Measurements from ENCODE around the gene MTFR1L. TPM values are rescaled to one million over a fixed set of nuclear protein-coding genes. Genes with fewer than 3 reads are reported as not detected.

The MTFR1L gene
- total RNA-seq, 6 experiments from 2014 or later: 30.8 to 48.9 (median 43.3) TPM

GRCh38 chr1:25799935-25800702 is 19.6 kb upstream of the MTFR1L start, which contains the start of gene SELENON:
SELENON (plus strand) TSS chr1:25800193; CDS start chr1:25800231, 38 bp downstream.
- peak; percentile 18 for TF ChIP-seq POLR2A (IDR thresholded peaks at IDR 0.05)
- TF ChIP-seq CTCF (IDR thresholded peaks at IDR 0.05): no peak
- intact Hi-C loops (cut with DNase I): loop anchor here (10.0 kb wide), 1 partner anchor 185 kb away; the partner anchor contains the start of gene MAN1C1 (in 2 of the 2)
- ATAC-seq (peak; percentile 63 to 72 (median 68)), DNase-seq (peak; percentile 73 to 83 (median 75))
- peak within 1 kb of the TSS in 2 of 3 donors; percentile 41 to 58 for H3K27ac ChIP-seq
- no peaks in the 10 kb centered on the region for H3K9me3 ChIP-seq
- 4% methylated on average over 27 of the region's 91 CpGs for WGBS (ENCODE audit: insufficient coverage, low coverage, low lambda C conversion rate, missing lambda C conversion rate)
- H3K4me1 ChIP-seq: peaks cover 0 to 10% (median 0%) of the 10 kb centered on the region in 4 donors
- H3K36me3 ChIP-seq: no peaks in the 10 kb centered on the region
- H3K27me3 ChIP-seq: no peaks in the 10 kb centered on the region
- peak within 1 kb of the TSS; percentile 43 to 61 (median 48) for H3K4me3 ChIP-seq

GRCh38 chr1:25800703-25801377 is 18.9 kb upstream of the MTFR1L start:
- H3K36me3 ChIP-seq: no peaks in the 10 kb centered on the region
- peak in 3 of 4 donors; percentile 2 to 10 (median 6) for ATAC-seq
- intact Hi-C loops (cut with DNase I): no loop called here
- peaks cover 0 to 10% (median 0%) of the 10 kb centered on the region in 4 donors for H3K4me1 ChIP-seq
- H3K27me3 ChIP-seq: no peaks in the 10 kb centered on the region
- peak in 1 of 3 donors; percentile 48 for DNase-seq
- no peak overlapping the region for H3K27ac ChIP-seq
- WGBS (ENCODE audit: insufficient coverage, low coverage, low lambda C conversion rate, missing lambda C conversion rate): 16% methylated on average over 4 of the region's 15 CpGs
- H3K4me3 ChIP-seq: peak overlapping the region; percentile 43 to 61 (median 48)
- no peaks in the 10 kb centered on the region for H3K9me3 ChIP-seq
- no peak for TF ChIP-seq POLR2A (IDR thresholded peaks at IDR 0.05)
- no peak for TF ChIP-seq CTCF (IDR thresholded peaks at IDR 0.05)

DNA sequence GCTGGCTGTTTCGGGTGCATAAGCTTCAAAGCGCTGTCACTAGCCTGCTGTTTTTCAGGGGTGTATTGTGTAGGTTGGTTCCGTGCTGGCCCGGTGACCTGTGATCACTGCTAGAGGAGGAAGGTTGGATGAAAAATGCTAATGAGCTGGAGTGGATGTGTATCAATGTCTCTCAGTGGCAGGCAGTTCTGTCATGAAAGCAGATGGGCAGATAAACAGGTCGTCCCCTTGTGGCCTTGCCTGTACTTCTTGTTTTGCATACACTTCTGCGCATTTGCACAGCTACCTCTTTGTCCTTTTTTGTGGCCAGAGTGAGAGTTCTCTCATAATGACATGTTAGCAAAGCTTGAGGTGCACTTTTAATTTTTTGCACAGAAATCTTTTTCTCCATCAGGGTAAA is 16.8 kb upstream of the MTFR1L start:
- intact Hi-C loops (cut with DNase I): no loop called here
- no peak for ATAC-seq
- Histone ChIP-seq H3K27ac (no peak overlapping the region), H3K4me3 (no peak overlapping the region), H3K4me1 (peaks cover 0 to 4% (median 0%) of the 10 kb centered on the region in 4 donors), H3K36me3 (no peaks in the 10 kb centered on the region), H3K27me3 (no peaks in the 10 kb centered on the region), H3K9me3 (no peaks in the 10 kb centered on the region)
- no peak for DNase-seq
- WGBS (ENCODE audit: insufficient coverage, low coverage, low lambda C conversion rate, missing lambda C conversion rate): 70% methylated on average over 5 of the region's 6 CpGs
- TF ChIP-seq POLR2A (IDR thresholded peaks at IDR 0.05) (no peak), CTCF (IDR thresholded peaks at IDR 0.05) (no peak)

- Histone ChIP-seq H3K27ac (no peak overlapping the region), H3K9me3 (no peaks in the 10 kb centered on the region), H3K36me3 (no peaks in the 10 kb centered on the region), H3K4me3 (no peak overlapping the region), H3K27me3 (no peaks in the 10 kb centered on the region), H3K4me1 (peaks cover 0 to 4% (median 0%) of the 10 kb centered on the region in 4 donors)
- DNase-seq (no peak), ATAC-seq (no peak)
- whole genome bisulfite sequencing (ENCODE audit: insufficient coverage, low coverage, low lambda C conversion rate, missing lambda C conversion rate): 60% methylated on average over 1 of the region's 1 CpG
- intact Hi-C loops (cut with DNase I): no loop called here
- TF ChIP-seq POLR2A (IDR thresholded peaks at IDR 0.05) (no peak), CTCF (IDR thresholded peaks at IDR 0.05) (no peak)
These were observed 16.4 kb upstream of the MTFR1L start for GRCh38 chr1:25803368-25803767.
